ENCODE measurements around the gene PGA3. TPM values are rescaled to one million over a fixed set of nuclear protein-coding genes. Genes with fewer than 3 reads are reported as not detected.
"Not testable (repeated sequence)": the region's sequence is repeated elsewhere in the genome, so short reads cannot be mapped to it uniquely, and the experiment has no call there.

PGA3 gene
- total RNA-seq, 2 experiments from 2014 or later = not detected

DNA sequence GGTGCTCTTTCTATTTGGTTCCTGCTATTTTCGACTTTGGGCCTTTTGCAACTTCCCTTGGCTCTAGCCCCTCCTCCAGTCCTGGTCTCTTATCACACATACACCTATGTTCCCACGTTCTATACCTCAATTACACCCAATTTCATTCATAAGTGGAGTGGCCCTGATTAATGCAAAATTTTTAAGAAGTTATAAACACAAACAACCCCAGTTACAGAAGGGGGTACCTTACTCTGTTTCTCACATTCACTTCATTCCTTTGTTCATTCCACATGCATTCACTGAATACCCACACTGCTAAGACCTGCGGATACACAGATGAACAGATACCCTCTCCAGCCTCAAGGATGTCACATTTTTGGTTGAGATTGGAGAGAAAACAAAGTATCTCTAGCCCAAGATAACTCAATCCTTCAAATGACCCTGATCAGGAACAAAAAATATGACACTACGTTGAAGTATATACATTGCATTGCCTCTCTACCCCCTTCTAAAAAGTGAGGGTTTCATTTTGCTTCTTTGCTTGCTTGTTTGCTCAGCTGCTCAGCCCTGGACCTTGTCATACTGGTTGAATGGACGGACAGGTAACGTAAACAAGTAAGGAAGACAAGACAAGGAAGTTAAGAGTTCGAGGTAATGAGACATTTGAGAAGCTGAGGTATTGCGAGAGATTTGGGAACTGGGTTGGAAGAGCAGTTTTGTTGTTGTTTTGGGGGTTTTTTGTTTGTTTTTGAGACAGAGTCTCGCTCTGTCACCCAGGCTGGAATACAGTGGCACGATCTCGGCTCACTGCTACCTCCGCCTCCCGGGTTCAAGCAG lies 38.5 kb upstream of the PGA3 start:
- Histone ChIP-seq H3K9me3 (ENCODE audit: low read length) (no peaks in the 10 kb centered on the region), H3K4me3 (ENCODE audit: low read depth, low read length, poor library complexity, severe bottlenecking) (no peak overlapping the region), H3K4me2 (ENCODE audit: low read length) (no peak overlapping the region), H3K4me1 (ENCODE audit: insufficient read depth, low read length, poor library complexity, severe bottlenecking) (peaks cover 18% of the 10 kb centered on the region), H3K79me2 (ENCODE audit: insufficient read depth, low read depth, low read length) (peaks cover 10% of the 10 kb centered on the region; the same call in 1 of the 2 replicates), H3K36me3 (ENCODE audit: insufficient read depth, low read length) (no peaks in the 10 kb centered on the region), H4K20me1 (ENCODE audit: insufficient read depth, low read length) (no peaks in the 10 kb centered on the region), H2AFZ (ENCODE audit: low read length) (no peak overlapping the region), H3K9me2 (ENCODE audit: insufficient read depth, low read length) (no peaks in the 10 kb centered on the region), H3K27ac (ENCODE audit: low read depth, low read length, poor library complexity, severe bottlenecking) (no peak overlapping the region)
- CTCF ChIA-PET (ENCODE audit: unreplicated experiment) = no interaction called here
- intact Hi-C loops (cut with micrococcal nuclease; ENCODE audit: unreplicated experiment) = no loop called here
- POLR2A ChIA-PET = no interaction called here
- no TSS peak for BruUV-seq (replicated peaks)
- TF ChIP-seq, protein P1, sequence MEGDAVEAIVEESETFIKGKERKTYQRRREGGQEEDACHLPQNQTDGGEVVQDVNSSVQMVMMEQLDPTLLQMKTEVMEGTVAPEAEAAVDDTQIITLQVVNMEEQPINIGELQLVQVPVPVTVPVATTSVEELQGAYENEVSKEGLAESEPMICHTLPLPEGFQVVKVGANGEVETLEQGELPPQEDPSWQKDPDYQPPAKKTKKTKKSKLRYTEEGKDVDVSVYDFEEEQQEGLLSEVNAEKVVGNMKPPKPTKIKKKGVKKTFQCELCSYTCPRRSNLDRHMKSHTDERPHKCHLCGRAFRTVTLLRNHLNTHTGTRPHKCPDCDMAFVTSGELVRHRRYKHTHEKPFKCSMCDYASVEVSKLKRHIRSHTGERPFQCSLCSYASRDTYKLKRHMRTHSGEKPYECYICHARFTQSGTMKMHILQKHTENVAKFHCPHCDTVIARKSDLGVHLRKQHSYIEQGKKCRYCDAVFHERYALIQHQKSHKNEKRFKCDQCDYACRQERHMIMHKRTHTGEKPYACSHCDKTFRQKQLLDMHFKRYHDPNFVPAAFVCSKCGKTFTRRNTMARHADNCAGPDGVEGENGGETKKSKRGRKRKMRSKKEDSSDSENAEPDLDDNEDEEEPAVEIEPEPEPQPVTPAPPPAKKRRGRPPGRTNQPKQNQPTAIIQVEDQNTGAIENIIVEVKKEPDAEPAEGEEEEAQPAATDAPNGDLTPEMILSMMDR (conservative IDR thresholded peaks at IDR 0.05; ENCODE audit: low read length) = no peak
- no peak for TF ChIP-seq EZH2phosphoT487 (IDR thresholded peaks at IDR 0.05; ENCODE audit: borderline replicate concordance, low read depth, low read length)
- DNase-seq (ENCODE audit: low spot score) = no peak

- BruUV-seq (replicated peaks); DNase-seq (ENCODE audit: low spot score); H3K4me1 ChIP-seq (ENCODE audit: insufficient read depth, low read length, poor library complexity, severe bottlenecking); H3K27ac ChIP-seq (ENCODE audit: low read depth, low read length, poor library complexity, severe bottlenecking); H3K4me2 ChIP-seq (ENCODE audit: low read length); H3K36me3 ChIP-seq (ENCODE audit: insufficient read depth, low read length); H4K20me1 ChIP-seq (ENCODE audit: insufficient read depth, low read length); H3K9me3 ChIP-seq (ENCODE audit: low read length); H3K9me2 ChIP-seq (ENCODE audit: insufficient read depth, low read length); H3K4me3 ChIP-seq (ENCODE audit: low read depth, low read length, poor library complexity, severe bottlenecking); POLR2A ChIA-PET; intact Hi-C loops (cut with micrococcal nuclease; ENCODE audit: unreplicated experiment); CTCF ChIA-PET (ENCODE audit: unreplicated experiment); H3K79me2 ChIP-seq (ENCODE audit: insufficient read depth, low read depth, low read length); H2AFZ ChIP-seq (ENCODE audit: low read length): not testable (repeated sequence)
Measured at GRCh38 chr11:61165785-61166184, 37.5 kb upstream of the PGA3 start.

DNA sequence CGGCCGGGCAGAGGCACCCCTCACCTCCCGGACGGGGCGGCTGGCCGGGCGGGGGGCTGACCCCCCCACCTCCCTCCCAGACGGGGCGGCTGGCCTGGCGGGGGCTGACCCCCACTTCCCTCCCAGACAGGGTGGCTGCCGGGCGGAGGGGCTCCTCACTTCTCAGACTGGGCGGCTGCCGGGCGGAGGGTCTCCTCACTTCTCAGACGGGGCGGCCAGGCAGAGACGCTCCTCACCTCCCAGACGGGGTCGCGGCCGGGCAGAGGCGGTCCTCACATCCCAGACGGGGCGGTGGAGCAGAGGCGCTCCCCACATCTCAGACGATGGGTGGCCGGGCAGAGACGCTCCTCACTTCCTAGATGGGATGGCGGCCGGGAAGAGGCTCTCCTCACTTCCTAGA lies 37.0 kb upstream of the PGA3 start:
- H3K4me1 ChIP-seq (ENCODE audit: insufficient read depth, low read length, poor library complexity, severe bottlenecking); H3K9me2 ChIP-seq (ENCODE audit: insufficient read depth, low read length); H3K79me2 ChIP-seq (ENCODE audit: insufficient read depth, low read depth, low read length); H3K36me3 ChIP-seq (ENCODE audit: insufficient read depth, low read length); H3K4me3 ChIP-seq (ENCODE audit: low read depth, low read length, poor library complexity, severe bottlenecking); DNase-seq (ENCODE audit: low spot score); CTCF ChIA-PET (ENCODE audit: unreplicated experiment); H3K4me2 ChIP-seq (ENCODE audit: low read length); H3K9me3 ChIP-seq (ENCODE audit: low read length); H2AFZ ChIP-seq (ENCODE audit: low read length); H4K20me1 ChIP-seq (ENCODE audit: insufficient read depth, low read length); POLR2A ChIA-PET; BruUV-seq (replicated peaks); intact Hi-C loops (cut with micrococcal nuclease; ENCODE audit: unreplicated experiment); H3K27ac ChIP-seq (ENCODE audit: low read depth, low read length, poor library complexity, severe bottlenecking): not testable (repeated sequence)

Data from OCI-LY7 (cell line).